ENCODE results near the gene WNT3.

- TF ChIP-seq EP300 (IDR thresholded peaks at IDR 0.05), result no peak
- TF ChIP-seq CTCF (IDR thresholded peaks at IDR 0.05), result no peak
- TF ChIP-seq POLR2A (IDR thresholded peaks at IDR 0.05), result no peak
These were observed 67.1 kb downstream of the WNT3 start for GRCh38 chr17:46751425-46751824.
